ENCODE data around the gene CPNE6.

CPNE6 gene

GRCh38 chr14:24076302-24076601 lies 4.9 kb downstream of the CPNE6 start:
- Histone ChIP-seq H3K4me1 (ENCODE audit: control insufficient read depth, insufficient read depth, low read length) (peaks cover 25% of the 10 kb centered on the region), H3K36me3 (ENCODE audit: control insufficient read depth, insufficient read depth, low read length) (no peaks in the 10 kb centered on the region), H3K27ac (ENCODE audit: insufficient read depth, low read depth, low read length, poor library complexity, severe bottlenecking) (no peak overlapping the region), H3K4me3 (ENCODE audit: insufficient read depth, low read depth, low read length) (no peak overlapping the region), H3K9me3 (ENCODE audit: control insufficient read depth, low read length) (no peaks in the 10 kb centered on the region), H3K27me3 (ENCODE audit: control insufficient read depth, insufficient read depth, low read length, poor library complexity, severe bottlenecking) (peaks cover 12% of the 10 kb centered on the region)
- 87 to 94% methylated on average over 10 of the region's 10 CpGs for WGBS, 2 experiments

GRCh38 chr14:24077086-24077485 lies 5.7 kb downstream of the CPNE6 start:
- H3K4me1 ChIP-seq (ENCODE audit: control insufficient read depth, insufficient read depth, low read length): peaks cover 30% of the 10 kb centered on the region
- H3K9me3 ChIP-seq (ENCODE audit: control insufficient read depth, low read length): no peaks in the 10 kb centered on the region
- H3K4me3 ChIP-seq (ENCODE audit: insufficient read depth, low read depth, low read length): no peak overlapping the region
- H3K27ac ChIP-seq (ENCODE audit: insufficient read depth, low read depth, low read length, poor library complexity, severe bottlenecking): no peak overlapping the region
- H3K27me3 ChIP-seq (ENCODE audit: control insufficient read depth, insufficient read depth, low read length, poor library complexity, severe bottlenecking): peaks cover 21% of the 10 kb centered on the region
- no peaks in the 10 kb centered on the region for H3K36me3 ChIP-seq (ENCODE audit: control insufficient read depth, insufficient read depth, low read length)
- 92 to 95% methylated on average over 23 of the region's 23 CpGs for WGBS, 2 experiments

GRCh38 chr14:24078146-24078545 lies 6.8 kb downstream of the CPNE6 start:
- Histone ChIP-seq H3K4me1 (ENCODE audit: control insufficient read depth, insufficient read depth, low read length) (peaks cover 33% of the 10 kb centered on the region), H3K9me3 (ENCODE audit: control insufficient read depth, low read length) (no peaks in the 10 kb centered on the region), H3K27ac (ENCODE audit: insufficient read depth, low read depth, low read length, poor library complexity, severe bottlenecking) (no peak overlapping the region), H3K27me3 (ENCODE audit: control insufficient read depth, insufficient read depth, low read length, poor library complexity, severe bottlenecking) (peaks cover 31% of the 10 kb centered on the region), H3K36me3 (ENCODE audit: control insufficient read depth, insufficient read depth, low read length) (no peaks in the 10 kb centered on the region), H3K4me3 (ENCODE audit: insufficient read depth, low read depth, low read length) (no peak overlapping the region)
- WGBS, 2 experiments: 74% methylated on average over 3 of the region's 3 CpGs

- H3K36me3 ChIP-seq (ENCODE audit: control insufficient read depth, insufficient read depth, low read length): no peaks in the 10 kb centered on the region
- H3K27ac ChIP-seq (ENCODE audit: insufficient read depth, low read depth, low read length, poor library complexity, severe bottlenecking): peak overlapping the region; percentile 36
- peaks cover 43% of the 10 kb centered on the region for H3K27me3 ChIP-seq (ENCODE audit: control insufficient read depth, insufficient read depth, low read length, poor library complexity, severe bottlenecking)
- H3K4me1 ChIP-seq (ENCODE audit: control insufficient read depth, insufficient read depth, low read length): peaks cover 33% of the 10 kb centered on the region
- WGBS, 2 experiments: 51 to 56% methylated on average over 9 of the region's 9 CpGs
- no peak overlapping the region for H3K4me3 ChIP-seq (ENCODE audit: insufficient read depth, low read depth, low read length)
- H3K9me3 ChIP-seq (ENCODE audit: control insufficient read depth, low read length): no peaks in the 10 kb centered on the region
Measured at GRCh38 chr14:24079491-24080141, 8.3 kb downstream of the CPNE6 start.

- H3K4me1 ChIP-seq (ENCODE audit: control insufficient read depth, insufficient read depth, low read length): peaks cover 33% of the 10 kb centered on the region
- H3K36me3 ChIP-seq (ENCODE audit: control insufficient read depth, insufficient read depth, low read length): no peaks in the 10 kb centered on the region
- H3K9me3 ChIP-seq (ENCODE audit: control insufficient read depth, low read length): no peaks in the 10 kb centered on the region
- H3K27ac ChIP-seq (ENCODE audit: insufficient read depth, low read depth, low read length, poor library complexity, severe bottlenecking): no peak overlapping the region
- H3K27me3 ChIP-seq (ENCODE audit: control insufficient read depth, insufficient read depth, low read length, poor library complexity, severe bottlenecking): peaks cover 43% of the 10 kb centered on the region
- WGBS, 2 experiments: 74 to 79% methylated on average over 6 of the region's 6 CpGs
- H3K4me3 ChIP-seq (ENCODE audit: insufficient read depth, low read depth, low read length): no peak overlapping the region
Measured at GRCh38 chr14:24080142-24080530, 8.8 kb downstream of the CPNE6 start.

GRCh38 chr14:24080888-24081738 lies 9.8 kb downstream of the CPNE6 start:
- Histone ChIP-seq H3K36me3 (ENCODE audit: control insufficient read depth, insufficient read depth, low read length) (no peaks in the 10 kb centered on the region), H3K4me1 (ENCODE audit: control insufficient read depth, insufficient read depth, low read length) (peaks cover 33% of the 10 kb centered on the region), H3K4me3 (ENCODE audit: insufficient read depth, low read depth, low read length) (peak overlapping the region; percentile 51), H3K27ac (ENCODE audit: insufficient read depth, low read depth, low read length, poor library complexity, severe bottlenecking) (no peak overlapping the region), H3K27me3 (ENCODE audit: control insufficient read depth, insufficient read depth, low read length, poor library complexity, severe bottlenecking) (peaks cover 43% of the 10 kb centered on the region), H3K9me3 (ENCODE audit: control insufficient read depth, low read length) (no peaks in the 10 kb centered on the region)
- 0% methylated on average over 74 of the region's 74 CpGs for WGBS, 2 experiments

- Histone ChIP-seq H3K36me3 (ENCODE audit: control insufficient read depth, insufficient read depth, low read length) (no peaks in the 10 kb centered on the region), H3K27me3 (ENCODE audit: control insufficient read depth, insufficient read depth, low read length, poor library complexity, severe bottlenecking) (peaks cover 43% of the 10 kb centered on the region), H3K9me3 (ENCODE audit: control insufficient read depth, low read length) (no peaks in the 10 kb centered on the region), H3K4me3 (ENCODE audit: insufficient read depth, low read depth, low read length) (peak overlapping the region; percentile 51), H3K27ac (ENCODE audit: insufficient read depth, low read depth, low read length, poor library complexity, severe bottlenecking) (no peak overlapping the region), H3K4me1 (ENCODE audit: control insufficient read depth, insufficient read depth, low read length) (peaks cover 33% of the 10 kb centered on the region)
- WGBS, 2 experiments: 16 to 18% methylated on average over 26 of the region's 26 CpGs
Measured at GRCh38 chr14:24081739-24082211, 10.4 kb downstream of the CPNE6 start.

- H3K4me3 ChIP-seq (ENCODE audit: insufficient read depth, low read depth, low read length): no peak overlapping the region
- WGBS, 2 experiments: 80 to 87% methylated on average over 4 to 5 of the region's 5 CpGs
- H3K27me3 ChIP-seq (ENCODE audit: control insufficient read depth, insufficient read depth, low read length, poor library complexity, severe bottlenecking): peaks cover 43% of the 10 kb centered on the region
- peaks cover 33% of the 10 kb centered on the region for H3K4me1 ChIP-seq (ENCODE audit: control insufficient read depth, insufficient read depth, low read length)
- H3K36me3 ChIP-seq (ENCODE audit: control insufficient read depth, insufficient read depth, low read length): no peaks in the 10 kb centered on the region
- no peaks in the 10 kb centered on the region for H3K9me3 ChIP-seq (ENCODE audit: control insufficient read depth, low read length)
- H3K27ac ChIP-seq (ENCODE audit: insufficient read depth, low read depth, low read length, poor library complexity, severe bottlenecking): no peak overlapping the region
Measured at GRCh38 chr14:24082411-24083080, 11.2 kb downstream of the CPNE6 start.

GRCh38 chr14:24083462-24083861 lies 12.1 kb downstream of the CPNE6 start:
- H3K27ac ChIP-seq (ENCODE audit: insufficient read depth, low read depth, low read length, poor library complexity, severe bottlenecking): no peak overlapping the region
- no peaks in the 10 kb centered on the region for H3K36me3 ChIP-seq (ENCODE audit: control insufficient read depth, insufficient read depth, low read length)
- no peak overlapping the region for H3K4me3 ChIP-seq (ENCODE audit: insufficient read depth, low read depth, low read length)
- WGBS, 2 experiments: 87 to 93% methylated on average over 3 of the region's 3 CpGs
- H3K27me3 ChIP-seq (ENCODE audit: control insufficient read depth, insufficient read depth, low read length, poor library complexity, severe bottlenecking): peaks cover 43% of the 10 kb centered on the region
- H3K4me1 ChIP-seq (ENCODE audit: control insufficient read depth, insufficient read depth, low read length): peaks cover 27% of the 10 kb centered on the region
- H3K9me3 ChIP-seq (ENCODE audit: control insufficient read depth, low read length): no peaks in the 10 kb centered on the region

GRCh38 chr14:24084440-24084839 lies 13.1 kb downstream of the CPNE6 start:
- Histone ChIP-seq H3K27ac (ENCODE audit: insufficient read depth, low read depth, low read length, poor library complexity, severe bottlenecking) (no peak overlapping the region), H3K36me3 (ENCODE audit: control insufficient read depth, insufficient read depth, low read length) (no peaks in the 10 kb centered on the region), H3K9me3 (ENCODE audit: control insufficient read depth, low read length) (no peaks in the 10 kb centered on the region), H3K4me1 (ENCODE audit: control insufficient read depth, insufficient read depth, low read length) (peaks cover 20% of the 10 kb centered on the region), H3K27me3 (ENCODE audit: control insufficient read depth, insufficient read depth, low read length, poor library complexity, severe bottlenecking) (peaks cover 43% of the 10 kb centered on the region), H3K4me3 (ENCODE audit: insufficient read depth, low read depth, low read length) (no peak overlapping the region)
- 89 to 92% methylated on average over 2 of the region's 2 CpGs for WGBS, 2 experiments
